Neural progenitor cell (in vitro differentiated cells): ENCODE measurements around the gene LMAN1.

Experiments used
- CTCF ChIP-seq: fragments of 200-600 bp; sonication (generic); IDR thresholded peaks from 2 replicates; pipeline ENCODE4 v1.5.1; 2017; ENCODE audit warnings: antibody characterized with exemption, mild to moderate bottlenecking
- EZH2 ChIP-seq: fragments of 200-600 bp; sonication (generic); IDR thresholded peaks from 2 replicates; pipeline ENCODE4 v1.6.1; 2017; ENCODE audit warnings: antibody characterized with exemption, mild to moderate bottlenecking, moderate library complexity

GRCh38 chr18:59318460-59319050 lies 40.5 kb downstream of the LMAN1 start, which contains the start of gene CPLX4:
- TF ChIP-seq EZH2: no peak
- TF ChIP-seq CTCF: no peak
